UCSD-AML1 (cell line): Measurements from ENCODE around the gene TESMIN.

Source experiments
- DNase-seq: peaks from one replicate; lab custom pipeline; 2025; ENCODE audit not compliant: unreplicated experiment; lab: John Stamatoyannopoulos, UW

TESMIN gene

GRCh38 chr11:68714060-68714856 is 37.1 kb downstream of the TESMIN start:
- no peak for DNase-seq

DNA sequence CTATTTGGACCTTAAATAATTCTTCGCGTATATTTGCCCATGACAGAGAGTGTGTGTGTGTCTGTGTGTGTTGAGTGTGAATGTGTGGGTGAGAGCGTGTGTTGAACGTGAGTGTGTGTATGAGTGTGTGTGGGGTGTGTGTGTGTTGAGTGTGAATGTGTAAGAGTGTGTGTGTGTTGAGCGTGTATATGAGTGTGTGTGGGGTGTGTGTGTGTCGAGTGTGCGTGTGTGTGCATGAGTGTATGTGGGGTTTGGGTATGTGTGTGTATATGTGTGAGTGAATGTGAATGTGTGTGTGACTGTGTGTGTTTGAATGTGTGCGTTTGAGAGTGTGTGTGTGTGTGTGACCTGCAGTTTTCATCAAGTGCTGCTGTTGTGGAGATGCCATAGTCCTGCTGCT is 40.2 kb downstream of the TESMIN start:
- no peak for DNase-seq

GRCh38 chr11:68710409-68710808 is 40.9 kb downstream of the TESMIN start:
- no peak for DNase-seq

GRCh38 chr11:68709062-68709461 is 42.3 kb downstream of the TESMIN start:
- no peak for DNase-seq

- no peak for DNase-seq
These were observed 43.8 kb downstream of the TESMIN start for GRCh38 chr11:68707527-68707926.

- DNase-seq = no peak
These were observed 46.4 kb downstream of the TESMIN start for GRCh38 chr11:68704887-68705286.

GRCh38 chr11:68698993-68699392 is 52.3 kb downstream of the TESMIN start:
- no peak for DNase-seq

GRCh38 chr11:68695531-68695930 is 55.8 kb downstream of the TESMIN start:
- no peak for DNase-seq

GRCh38 chr11:68694431-68695297 is 56.7 kb downstream of the TESMIN start:
- DNase-seq = no peak

GRCh38 chr11:68693484-68693882 is 57.8 kb downstream of the TESMIN start:
- no peak for DNase-seq

DNA sequence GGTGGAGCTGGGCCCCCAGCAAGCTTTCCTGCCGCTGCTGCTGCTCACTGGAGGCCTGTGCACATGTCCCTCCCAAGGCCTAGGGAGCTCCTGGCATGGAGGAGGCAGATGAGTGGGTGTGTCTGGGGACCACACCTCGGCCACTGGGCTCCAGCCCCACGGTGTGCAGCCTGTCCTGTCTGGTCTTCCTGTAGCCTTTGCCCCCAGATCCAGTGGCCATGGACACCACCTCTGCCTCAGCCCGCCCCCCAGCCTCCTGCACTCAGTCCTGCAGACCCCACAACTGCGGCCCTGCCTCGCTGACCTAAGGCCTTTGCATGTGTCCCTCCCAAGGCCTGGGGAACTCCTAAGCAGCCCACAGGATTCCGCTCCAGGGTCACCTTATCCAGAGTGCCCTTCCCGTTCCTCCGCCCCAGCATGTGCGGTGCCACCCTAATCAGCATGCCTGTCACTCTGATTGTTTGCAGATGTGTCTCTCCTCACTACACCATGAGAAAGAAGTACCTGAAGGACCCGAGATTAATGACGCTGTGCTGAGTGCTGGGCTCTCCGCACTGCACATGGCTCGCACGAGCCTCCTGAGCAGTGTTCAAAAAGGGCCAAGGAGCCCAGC is 58.3 kb downstream of the TESMIN start:
- no peak for DNase-seq

DNA sequence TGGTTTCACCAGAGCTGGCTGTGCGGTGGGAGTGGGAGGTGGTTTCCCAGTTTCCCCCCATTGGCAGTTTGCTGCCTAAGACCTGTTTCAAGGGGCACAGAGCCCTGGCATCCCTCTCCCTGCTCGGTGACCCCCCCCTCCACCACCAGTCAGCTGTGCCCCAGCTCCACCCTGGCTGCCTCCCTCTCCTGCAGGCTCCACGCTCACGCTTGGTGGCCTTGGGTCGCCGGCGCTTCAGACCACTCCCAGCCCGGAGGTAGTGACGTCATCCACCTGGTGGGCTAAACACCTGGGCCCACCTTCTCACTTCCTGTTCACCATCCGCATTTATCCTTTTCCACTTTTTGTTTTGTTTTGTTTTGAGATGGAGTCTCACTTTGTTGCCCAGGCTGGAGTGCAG is 59.2 kb downstream of the TESMIN start:
- DNase-seq = no peak

DNA sequence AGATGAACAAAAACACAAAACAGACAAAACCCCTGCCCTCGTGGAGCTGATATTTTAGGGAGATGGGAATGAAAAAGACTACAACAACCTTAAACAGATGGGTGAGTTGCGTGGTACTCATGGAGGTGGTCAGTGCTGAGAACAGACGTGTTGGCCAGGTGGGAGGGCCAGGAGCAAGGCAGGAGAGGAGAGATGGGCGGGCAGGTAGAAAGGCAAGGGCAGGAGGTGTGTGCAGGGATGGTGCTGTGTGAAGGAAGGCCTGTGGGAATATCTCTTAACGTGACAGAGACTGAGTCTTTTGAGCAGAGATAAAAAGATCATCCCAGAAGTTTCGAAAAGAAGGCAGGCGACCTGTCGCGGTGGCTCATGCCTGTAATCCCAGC is 59.9 kb downstream of the TESMIN start:
- DNase-seq = no peak

DNA sequence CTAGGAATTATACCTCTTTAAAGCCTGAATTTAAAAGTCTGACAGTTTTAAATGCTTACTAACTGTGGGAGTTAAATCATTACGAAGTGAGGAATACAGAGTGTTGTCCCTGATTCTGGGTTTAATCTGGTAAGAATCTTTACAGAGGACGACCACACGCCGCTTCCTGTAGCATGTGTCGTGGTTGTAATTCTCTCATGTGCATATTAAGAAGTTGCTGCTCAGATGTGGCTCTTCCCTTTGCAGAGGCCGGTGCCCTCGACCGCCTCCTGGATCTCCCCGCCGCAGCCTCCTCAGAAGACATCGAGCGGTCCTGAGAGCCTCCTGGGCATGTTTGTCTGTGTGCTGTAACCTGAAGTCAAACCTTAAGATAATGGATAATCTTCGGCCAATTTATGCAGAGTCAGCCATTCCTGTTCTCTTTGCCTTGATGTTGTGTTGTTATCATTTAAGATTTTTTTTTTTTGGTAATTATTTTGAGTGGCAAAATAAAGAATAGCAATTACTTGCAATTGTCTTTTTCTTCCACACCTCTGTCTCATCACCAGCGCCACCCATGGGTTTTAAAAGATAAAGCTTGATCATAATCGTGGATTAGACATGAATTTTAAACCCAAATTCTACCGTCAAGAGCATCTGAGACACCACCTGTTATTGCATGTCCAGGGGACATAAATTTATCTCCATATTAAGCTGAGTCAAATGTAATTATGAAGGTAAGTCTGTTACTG is 60.5 kb downstream of the TESMIN start:
- DNase-seq = no peak

GRCh38 chr11:68689737-68690625 is 61.3 kb downstream of the TESMIN start:
- no peak for DNase-seq

- DNase-seq = no peak
These were observed 62.4 kb downstream of the TESMIN start for GRCh38 chr11:68688881-68689280.

DNA sequence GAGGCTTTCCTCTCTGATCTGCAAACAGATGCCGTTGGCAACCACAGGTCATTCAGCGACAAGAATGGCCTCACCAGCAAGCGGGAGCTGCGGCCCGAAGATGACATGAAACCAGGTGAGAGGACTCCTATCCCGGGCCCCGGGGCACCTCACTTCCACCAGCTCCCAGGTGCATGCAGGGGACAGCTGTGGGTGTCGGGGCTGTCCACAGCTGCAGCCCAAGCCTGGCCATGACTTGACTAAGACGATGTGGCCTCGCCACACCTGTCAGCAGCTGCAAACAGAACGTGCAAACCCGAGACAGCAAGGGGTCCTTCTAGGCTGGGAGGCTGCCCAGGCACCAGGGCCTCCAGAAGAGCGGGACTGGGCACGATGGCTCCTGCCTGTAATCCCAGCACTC is 63.3 kb downstream of the TESMIN start:
- DNase-seq = no peak

- no peak for DNase-seq
These were observed 64.0 kb downstream of the TESMIN start for GRCh38 chr11:68687311-68687710.

GRCh38 chr11:68686486-68686885 is 64.8 kb downstream of the TESMIN start:
- DNase-seq = no peak
